Measurements from ENCODE around the gene TSR1. TPM values are rescaled to one million over a fixed set of nuclear protein-coding genes. Genes with fewer than 3 reads are reported as not detected.

The TSR1 gene
- polyA plus RNA-seq, 1 donor from 2014 or later = 19.9 TPM

DNA sequence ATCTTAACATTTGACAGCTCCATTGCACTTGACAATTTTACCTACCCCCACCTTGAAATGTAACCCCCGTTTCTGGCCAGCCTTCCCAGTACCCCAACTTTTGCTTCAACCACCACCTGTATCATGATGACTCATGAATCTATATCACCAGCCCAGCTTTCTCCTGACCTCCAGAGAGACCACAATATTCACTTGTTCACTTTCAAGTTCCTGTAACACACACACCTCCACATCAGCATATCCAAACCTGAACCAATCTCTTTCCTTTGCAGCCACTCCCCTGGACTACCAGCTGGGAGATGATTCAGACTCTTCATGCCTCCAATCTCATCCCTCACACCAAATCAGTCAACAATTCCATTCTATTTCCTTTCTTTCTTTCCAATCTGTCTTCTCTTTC, 40.7 kb downstream of the TSR1 start:
- H3K4me1 Mint-ChIP-seq = peaks cover 5 to 13% (median 11%) of the 10 kb centered on the region in 3 donors
- H3K4me3 Mint-ChIP-seq = no peak overlapping the region
- H3K36me3 Mint-ChIP-seq = peaks cover 12% of the 10 kb centered on the region
- H3K27me3 Mint-ChIP-seq = no peaks in the 10 kb centered on the region
- no peak overlapping the region for H3K27ac Mint-ChIP-seq
- H3K9me3 Mint-ChIP-seq = peaks cover 2 to 3% (median 3%) of the 10 kb centered on the region in 3 donors

DNA sequence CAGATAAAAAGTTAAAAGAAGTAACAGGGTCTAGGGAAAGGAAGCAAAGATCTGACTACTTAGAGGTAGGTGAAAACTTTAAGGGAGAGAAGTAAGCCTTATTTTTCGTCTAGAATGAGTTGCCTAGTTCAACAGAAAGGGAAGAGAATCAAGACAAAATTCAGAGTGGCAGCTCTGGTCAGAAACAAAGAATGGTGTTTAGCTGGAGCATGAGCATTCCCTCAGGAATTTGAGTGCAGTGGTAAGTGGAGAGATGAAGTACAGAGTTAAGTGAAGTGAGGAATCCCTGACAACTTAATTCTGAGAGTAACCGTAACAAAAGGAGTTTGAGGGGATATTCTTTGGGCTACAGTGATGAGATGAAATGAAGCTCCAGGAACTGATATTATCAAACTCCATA, 44.2 kb downstream of the TSR1 start:
- Mint-ChIP-seq H3K27ac (no peak overlapping the region), H3K27me3 (no peaks in the 10 kb centered on the region), H3K36me3 (peaks cover 17% of the 10 kb centered on the region), H3K4me1 (peaks cover 5 to 21% (median 15%) of the 10 kb centered on the region in 3 donors), H3K9me3 (peaks cover 3 to 10% (median 7%) of the 10 kb centered on the region in 3 donors), H3K4me3 (no peak overlapping the region)

DNA sequence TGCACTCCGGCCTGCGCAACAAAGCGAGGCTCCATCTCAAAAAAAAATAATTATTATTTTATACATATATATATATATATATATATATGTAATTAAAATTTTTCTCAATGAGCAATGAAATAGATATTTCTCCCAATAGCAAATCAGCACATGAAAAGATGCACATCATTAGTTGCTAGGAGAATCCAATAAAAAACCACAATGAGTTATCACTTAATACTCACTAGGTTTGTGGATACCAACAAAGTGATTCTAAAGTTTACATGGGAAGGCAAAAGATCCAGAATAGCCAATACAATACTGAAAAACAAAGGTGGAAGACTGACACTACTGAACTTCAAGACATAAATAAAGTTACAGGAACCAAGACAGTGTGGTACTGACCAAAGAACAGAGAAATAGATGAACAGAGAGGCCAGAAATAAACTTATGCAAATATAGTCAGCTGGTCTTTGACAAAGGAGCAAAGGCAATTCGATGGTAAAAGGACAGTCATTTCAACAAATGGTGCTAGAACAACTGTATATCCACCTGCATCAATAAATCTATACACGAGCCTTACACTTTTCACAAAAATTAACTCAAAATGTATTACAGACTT, 46.3 kb downstream of the TSR1 start:
- Mint-ChIP-seq H3K4me3 (no peak overlapping the region), H3K27me3 (no peaks in the 10 kb centered on the region), H3K36me3 (peaks cover 17% of the 10 kb centered on the region), H3K9me3 (peaks cover 3 to 10% (median 7%) of the 10 kb centered on the region in 3 donors), H3K4me1 (peaks cover 9 to 12% (median 12%) of the 10 kb centered on the region in 3 donors), H3K27ac (peak overlapping the region in 1 of 3 donors; percentile 55)

DNA sequence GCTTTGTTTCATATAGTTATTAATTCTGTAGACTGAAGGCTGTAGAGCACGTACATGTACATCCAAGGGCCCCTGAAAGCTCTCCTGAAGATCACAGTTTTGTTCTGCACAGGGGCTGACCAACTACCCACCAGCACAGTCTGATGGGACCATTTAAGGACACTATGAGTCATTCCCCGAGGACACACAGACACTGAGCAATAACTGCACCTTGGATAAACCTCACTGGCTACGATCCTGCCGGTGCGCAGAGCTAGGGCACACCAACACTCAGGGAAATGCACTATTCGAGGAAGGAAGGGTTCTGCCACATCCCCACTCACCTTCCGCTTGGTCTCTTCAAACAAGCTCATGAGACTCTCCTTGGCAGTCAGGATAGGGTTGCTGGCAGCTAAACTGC, 53.0 kb downstream of the TSR1 start:
- Mint-ChIP-seq H3K9me3 (no peaks in the 10 kb centered on the region), H3K36me3 (peaks cover 8% of the 10 kb centered on the region), H3K4me3 (no peak overlapping the region), H3K4me1 (peaks cover 1 to 4% (median 2%) of the 10 kb centered on the region in 3 donors), H3K27me3 (no peaks in the 10 kb centered on the region), H3K27ac (no peak overlapping the region)

DNA sequence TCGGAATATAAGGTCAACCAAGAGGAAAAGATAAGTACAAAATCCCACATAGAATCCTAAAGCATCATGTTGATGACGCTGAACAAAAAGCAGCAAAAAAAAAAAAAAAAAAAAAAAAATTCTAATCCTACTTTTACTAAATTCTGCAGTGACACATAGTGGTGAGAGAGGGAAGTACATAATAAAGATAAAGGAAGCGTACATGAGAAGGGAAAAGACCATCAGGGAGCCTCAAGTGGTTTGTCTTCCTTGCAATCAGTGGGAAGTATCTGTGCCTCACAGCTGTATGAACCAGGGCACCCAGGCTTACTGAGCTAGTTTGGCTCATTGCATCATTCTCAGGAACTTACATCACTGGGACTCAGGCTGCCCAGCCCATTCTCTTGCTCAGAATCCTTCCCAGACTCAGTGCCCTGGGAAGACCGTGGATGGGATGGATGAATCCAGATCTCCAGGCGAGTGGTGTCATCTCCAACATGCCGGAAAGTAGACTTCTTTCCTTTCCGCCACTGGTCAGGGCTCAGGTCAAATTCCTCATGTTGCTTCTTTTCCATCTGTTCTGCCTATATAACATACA, 53.9 kb downstream of the TSR1 start:
- Mint-ChIP-seq H3K27me3 (no peaks in the 10 kb centered on the region), H3K36me3 (peaks cover 8% of the 10 kb centered on the region), H3K9me3 (no peaks in the 10 kb centered on the region), H3K4me3 (no peak overlapping the region), H3K27ac (no peak overlapping the region), H3K4me1 (peaks cover 0 to 4% (median 1%) of the 10 kb centered on the region in 3 donors)

DNA sequence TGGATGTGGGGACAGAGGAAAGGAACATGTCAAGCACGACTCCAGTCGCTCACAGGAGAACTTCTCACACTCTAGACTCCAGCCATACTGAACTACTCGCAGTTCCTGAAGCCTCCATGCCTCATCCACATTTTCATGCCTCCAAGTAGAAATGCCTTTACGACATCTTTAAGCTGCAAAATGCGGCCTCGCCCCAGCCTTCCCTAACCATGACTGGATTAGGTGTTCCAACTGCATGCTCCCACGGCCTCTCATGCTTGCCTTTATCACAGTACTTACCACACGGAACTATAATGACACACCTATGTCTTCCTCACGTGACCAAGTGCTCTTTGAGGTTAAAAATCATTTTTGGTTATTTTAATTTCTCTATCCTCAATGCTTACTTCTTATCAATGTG, 56.5 kb downstream of the TSR1 start:
- Mint-ChIP-seq H3K27ac (peak overlapping the region in 1 of 3 donors; percentile 34), H3K36me3 (peaks cover 6% of the 10 kb centered on the region), H3K4me1 (peaks cover 0 to 2% (median 1%) of the 10 kb centered on the region in 3 donors), H3K9me3 (no peaks in the 10 kb centered on the region), H3K4me3 (no peak overlapping the region), H3K27me3 (no peaks in the 10 kb centered on the region)

DNA sequence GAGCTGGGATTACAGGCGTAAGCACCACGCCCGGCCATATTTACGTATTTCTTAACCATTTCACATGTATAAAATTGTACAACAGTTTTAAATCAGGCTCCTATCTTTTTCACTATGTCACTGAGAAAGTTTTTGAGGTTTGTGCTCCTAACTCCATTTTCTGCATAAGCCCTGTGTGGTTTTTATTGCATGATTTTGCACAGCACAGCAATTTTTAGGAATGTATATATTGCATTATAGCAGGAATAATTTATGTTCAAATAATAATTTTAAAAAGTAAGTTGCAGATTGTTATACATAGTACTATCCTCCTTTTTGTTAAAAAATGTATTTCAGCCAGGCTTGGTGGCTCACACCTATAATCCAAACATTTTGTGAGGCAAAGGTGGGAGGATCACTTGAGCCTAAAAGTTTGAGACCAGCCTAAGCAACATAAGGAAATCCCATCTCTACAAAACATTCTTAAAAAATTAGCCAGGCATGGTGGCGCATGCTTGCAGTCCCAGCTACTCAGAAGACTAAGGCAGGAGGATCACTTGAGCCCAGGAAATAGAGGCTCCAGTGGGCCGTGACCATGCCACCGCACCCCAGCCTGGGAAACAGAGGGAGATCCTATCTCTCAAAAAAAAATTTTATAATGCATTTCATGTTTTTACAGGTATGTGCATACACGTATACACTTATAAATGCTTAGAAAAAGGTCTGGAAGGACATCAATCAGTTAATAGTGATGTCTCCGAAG, 58.7 kb downstream of the TSR1 start:
- H3K27ac Mint-ChIP-seq = no peak overlapping the region
- peaks cover 6% of the 10 kb centered on the region for H3K36me3 Mint-ChIP-seq

DNA sequence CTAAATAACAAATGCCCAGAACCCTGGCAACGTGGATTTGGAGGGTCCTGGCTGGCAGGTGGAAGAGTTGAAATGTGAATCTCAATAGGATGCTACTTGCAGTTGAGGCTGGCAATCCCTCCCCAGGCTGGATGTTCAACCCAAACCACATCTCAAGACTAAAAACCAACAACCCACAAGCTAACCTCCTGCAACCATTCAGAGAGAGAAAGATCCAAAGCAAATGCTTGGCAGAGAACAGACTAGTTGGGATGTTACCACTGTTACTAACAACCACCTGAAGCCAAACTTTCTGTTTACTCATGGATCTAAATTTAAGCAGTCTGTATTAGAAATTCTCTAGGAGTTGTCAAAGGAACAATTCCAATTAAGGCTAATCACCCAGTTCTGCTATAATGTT, 60.5 kb downstream of the TSR1 start:
- no peak overlapping the region for H3K4me3 Mint-ChIP-seq
- H3K36me3 Mint-ChIP-seq = peaks cover 1% of the 10 kb centered on the region
- no peaks in the 10 kb centered on the region for H3K27me3 Mint-ChIP-seq
- peaks cover 0 to 2% (median 1%) of the 10 kb centered on the region in 3 donors for H3K4me1 Mint-ChIP-seq
- no peak overlapping the region for H3K27ac Mint-ChIP-seq
- no peaks in the 10 kb centered on the region for H3K9me3 Mint-ChIP-seq

More for the DNA sequence above, 58.7 kb downstream of the TSR1 start:
- Mint-ChIP-seq H3K27me3 (no peaks in the 10 kb centered on the region), H3K9me3 (no peaks in the 10 kb centered on the region), H3K4me1 (peaks cover 0 to 2% (median 1%) of the 10 kb centered on the region in 3 donors), H3K4me3 (no peak overlapping the region)

DNA sequence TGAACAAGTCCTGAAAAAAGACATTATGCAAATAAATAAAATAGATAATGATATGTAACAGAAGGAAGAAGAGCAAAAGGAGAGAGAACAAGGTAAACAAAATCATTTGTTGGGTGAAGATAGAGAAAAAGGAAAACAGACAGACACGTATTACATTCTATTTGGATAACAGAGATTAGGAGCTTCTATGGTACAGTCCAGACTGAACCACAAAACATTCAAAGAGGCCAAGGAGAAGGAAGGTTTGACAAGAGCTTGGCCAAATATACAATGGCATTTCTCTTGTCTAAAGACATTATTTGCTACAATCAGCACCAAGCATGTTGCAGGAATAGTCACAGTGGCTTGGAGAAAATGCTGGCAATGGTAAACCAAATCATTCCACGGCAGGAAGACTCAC, 61.8 kb downstream of the TSR1 start:
- H3K27me3 Mint-ChIP-seq = no peaks in the 10 kb centered on the region
- H3K4me3 Mint-ChIP-seq = no peak overlapping the region
- H3K36me3 Mint-ChIP-seq = peaks cover 1% of the 10 kb centered on the region
- H3K9me3 Mint-ChIP-seq = no peaks in the 10 kb centered on the region
- H3K27ac Mint-ChIP-seq = no peak overlapping the region
- H3K4me1 Mint-ChIP-seq = peaks cover 0 to 2% (median 1%) of the 10 kb centered on the region in 3 donors

Other genes with a start within 250 kb of the TSR1 start
- 5.9 TPM for gene SMG6, start 32.7 kb downstream of the TSR1 start, polyA plus RNA-seq
- 3.4 TPM for gene SRR, start 32.5 kb downstream of the TSR1 start, polyA plus RNA-seq
- gene SGSM2, start 1.0 kb upstream of the TSR1 start, polyA plus RNA-seq = 8.0 TPM
- gene MNT, start 64.6 kb upstream of the TSR1 start, polyA plus RNA-seq = 1.6 TPM
- 29.6 TPM for gene METTL16, start 175.4 kb upstream of the TSR1 start, polyA plus RNA-seq